HG03196 (cell line): ENCODE results near the gene ADM5.

ENCODE experiments used
- ATAC-seq: cut with Tn5 transposase; IDR thresholded peaks from one replicate; pipeline ENCODE4 v1.9.1; 2021; ENCODE audit not compliant: unreplicated experiment

ADM5 gene

GRCh38 chr19:49679771-49680413 is 9.5 kb upstream of the ADM5 start:
- no peak for ATAC-seq

- no peak for ATAC-seq
Observed at GRCh38 chr19:49680421-49681351, 8.7 kb upstream of the ADM5 start.

- no peak for ATAC-seq
Observed at GRCh38 chr19:49681830-49682229, 7.6 kb upstream of the ADM5 start.

- ATAC-seq: no peak
Observed at GRCh38 chr19:49682274-49682673, 7.1 kb upstream of the ADM5 start.

GRCh38 chr19:49683814-49684250 is 5.6 kb upstream of the ADM5 start:
- ATAC-seq: no peak

GRCh38 chr19:49684251-49684982 is 5.0 kb upstream of the ADM5 start:
- ATAC-seq: no peak

- no peak for ATAC-seq
Observed at GRCh38 chr19:49684983-49685553, 4.3 kb upstream of the ADM5 start.

GRCh38 chr19:49685845-49686332 is 3.5 kb upstream of the ADM5 start:
- ATAC-seq: no peak

GRCh38 chr19:49686503-49687088 is 2.8 kb upstream of the ADM5 start:
- no peak for ATAC-seq

GRCh38 chr19:49687150-49687549 is 2.2 kb upstream of the ADM5 start:
- ATAC-seq: no peak

- no peak for ATAC-seq
Observed at GRCh38 chr19:49687566-49688316, 1.7 kb upstream of the ADM5 start.

- no peak for ATAC-seq
Observed at GRCh38 chr19:49688531-49689132, 762 bp upstream of the ADM5 start.

- ATAC-seq: no peak
Observed at GRCh38 chr19:49690079-49690655, 773 bp downstream of the ADM5 start.

GRCh38 chr19:49690656-49691242 is 1.4 kb downstream of the ADM5 start, which contains the start of gene CPT1C:
Gene CPT1C, plus strand, starts transcription at chr19:49691116. Its CDS starts 1,137 bp downstream, at chr19:49692253.
- no peak for ATAC-seq

GRCh38 chr19:49691243-49692146 is 2.1 kb downstream of the ADM5 start:
- ATAC-seq: no peak

GRCh38 chr19:49692147-49692506 is 2.7 kb downstream of the ADM5 start:
- ATAC-seq: no peak

GRCh38 chr19:49696115-49696514 is 6.7 kb downstream of the ADM5 start:
- no peak for ATAC-seq

GRCh38 chr19:49696865-49697264 is 7.5 kb downstream of the ADM5 start:
- no peak for ATAC-seq
